NCI-H1694 treated with DMSO at 0.1 percent for 48 hours (cell line): ENCODE results near the gene LSR.
A peak's percentile ranks its signal among the peaks of the same experiment; 100 is the strongest.

Experiments
- DNase-seq: peaks from one replicate; lab custom pipeline; 2025; lab: John Stamatoyannopoulos, UW

The LSR gene

DNA sequence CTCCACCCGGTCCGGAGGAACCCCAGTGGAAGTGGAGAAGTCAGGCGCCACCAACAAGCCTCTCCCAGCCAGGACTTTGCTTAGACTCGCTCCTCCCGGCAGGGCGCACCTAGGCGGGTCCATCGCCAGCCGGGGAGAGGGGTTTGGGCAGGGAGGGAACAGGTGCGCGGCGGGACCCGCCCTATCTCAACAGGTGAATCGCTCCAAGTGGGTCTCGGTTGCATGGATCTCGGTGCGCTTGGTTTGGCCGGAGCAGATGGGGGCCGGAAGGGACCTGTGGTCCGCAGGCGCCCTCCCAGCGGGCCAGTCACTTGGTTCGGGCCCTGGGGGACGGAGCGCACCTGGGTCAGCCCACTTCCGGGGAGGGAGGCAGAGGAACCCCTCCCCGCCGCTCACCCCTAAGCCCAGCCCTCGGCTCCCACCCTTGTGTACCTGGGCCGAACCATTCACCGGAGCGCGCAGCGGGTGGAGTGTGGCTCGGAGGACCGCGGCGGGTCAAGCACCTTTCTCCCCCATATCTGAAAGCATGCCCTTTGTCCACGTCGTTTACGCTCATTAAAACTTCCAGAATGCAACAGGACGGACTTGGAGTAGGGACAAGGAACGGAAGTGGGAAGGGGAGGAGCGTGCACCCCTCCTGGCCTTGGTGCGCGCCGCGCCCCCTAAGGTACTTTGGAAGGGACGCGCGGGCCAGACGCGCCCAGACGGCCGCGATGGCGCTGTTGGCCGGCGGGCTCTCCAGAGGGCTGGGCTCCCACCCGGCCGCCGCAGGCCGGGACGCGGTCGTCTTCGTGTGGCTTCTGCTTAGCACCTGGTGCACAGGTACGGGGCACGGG, at the start of gene LSR:
Gene LSR (plus strand): TSS at position 693 of the 836 bp plus-strand sequence. CDS start 21 bp downstream, at position 714.
- no peak for DNase-seq

DNA sequence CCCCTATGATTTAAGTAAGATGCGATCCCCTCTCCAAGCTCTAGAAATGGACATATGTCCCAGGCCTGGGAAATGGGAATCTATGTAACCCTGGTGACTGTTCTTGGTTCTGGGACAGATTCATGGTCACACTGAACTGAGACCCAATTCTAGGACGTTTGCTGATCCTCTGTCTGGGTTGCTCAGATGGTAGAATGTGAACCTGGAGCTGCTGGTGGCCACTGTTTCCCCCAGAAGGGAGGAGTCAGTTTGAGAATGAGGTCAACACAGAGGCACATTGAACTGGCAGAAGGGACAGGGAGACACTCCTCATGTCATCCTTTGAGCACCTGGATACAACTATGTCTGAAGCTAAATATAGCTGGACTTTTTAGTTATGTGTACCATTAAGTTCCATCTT, 49.3 kb upstream of the LSR start:
- no peak for DNase-seq

DNA sequence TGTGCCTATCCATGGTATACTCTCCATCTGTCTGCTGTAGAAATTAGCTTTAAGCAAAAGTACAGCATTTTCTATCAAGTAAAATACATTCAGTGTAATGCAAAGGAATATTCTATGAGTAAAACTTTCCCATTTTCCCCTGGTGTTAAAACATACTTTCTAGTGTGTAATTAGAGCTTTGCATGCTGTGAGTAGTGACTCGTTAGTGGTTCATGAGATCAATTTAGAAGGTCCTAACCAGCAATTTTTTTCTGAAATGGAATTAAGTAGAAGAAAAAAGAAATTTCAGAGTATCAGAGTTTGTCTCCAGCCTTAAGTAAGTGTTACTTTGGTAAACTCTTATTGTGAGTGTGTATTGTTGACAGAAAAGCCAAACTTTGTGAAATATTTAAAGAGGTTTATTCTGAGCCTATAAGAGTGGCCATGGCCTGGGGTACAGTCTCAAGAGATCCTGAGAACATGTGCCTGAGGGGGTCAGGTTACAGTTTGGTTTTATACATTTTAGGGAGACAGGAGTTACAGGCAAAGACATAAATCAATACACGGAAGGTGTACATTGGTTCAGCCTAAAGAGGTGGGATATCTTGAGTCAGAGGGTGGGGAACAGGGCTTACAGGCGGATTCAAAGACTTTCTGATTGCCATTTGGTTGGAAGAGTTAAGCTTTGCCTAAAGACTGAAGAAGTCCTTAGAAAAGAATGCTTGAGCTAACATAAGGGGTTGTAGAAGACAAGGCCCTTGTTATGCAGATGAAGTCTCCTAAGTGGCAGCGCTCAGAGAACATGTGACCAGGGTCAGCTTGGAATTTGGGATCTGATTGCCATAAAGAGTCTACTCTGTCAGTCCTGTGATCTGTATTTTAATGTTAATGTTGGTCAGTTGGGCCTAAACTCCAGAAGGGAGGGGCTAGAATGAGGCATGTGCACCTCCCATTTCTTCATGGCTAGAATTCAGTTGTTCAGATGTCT, 45.8 kb upstream of the LSR start:
- no peak for DNase-seq

GRCh38 chr19:35204799-35205732, 43.7 kb upstream of the LSR start:
- DNase-seq: no peak

DNA sequence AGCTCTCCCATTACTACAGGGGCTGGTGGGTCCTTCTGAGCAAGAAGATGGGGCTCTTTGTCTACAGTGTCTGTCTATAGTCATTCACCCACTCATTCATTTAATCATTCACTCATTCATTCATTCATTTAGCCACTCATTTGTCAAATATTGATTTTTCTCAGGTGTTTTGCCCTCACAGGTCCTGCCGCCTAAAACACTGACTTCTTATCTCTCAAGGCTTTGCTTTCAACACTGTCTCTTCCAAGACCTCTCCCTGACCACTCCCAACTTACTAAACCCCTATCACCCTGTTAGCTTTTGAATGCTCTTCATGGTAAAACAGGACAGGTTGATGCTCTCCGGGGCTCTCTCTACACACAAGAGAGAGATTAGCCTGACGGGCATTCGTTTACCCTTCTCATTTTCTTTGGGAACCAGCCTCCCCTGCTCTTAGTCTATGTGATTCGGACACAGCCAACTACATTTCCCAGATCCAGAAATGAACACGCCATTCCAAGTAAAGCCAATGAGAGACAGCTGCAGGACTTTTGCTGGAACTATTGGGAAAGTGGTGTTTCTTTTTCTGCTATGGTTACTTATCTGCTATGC, 43.0 kb upstream of the LSR start:
- no peak for DNase-seq

DNA sequence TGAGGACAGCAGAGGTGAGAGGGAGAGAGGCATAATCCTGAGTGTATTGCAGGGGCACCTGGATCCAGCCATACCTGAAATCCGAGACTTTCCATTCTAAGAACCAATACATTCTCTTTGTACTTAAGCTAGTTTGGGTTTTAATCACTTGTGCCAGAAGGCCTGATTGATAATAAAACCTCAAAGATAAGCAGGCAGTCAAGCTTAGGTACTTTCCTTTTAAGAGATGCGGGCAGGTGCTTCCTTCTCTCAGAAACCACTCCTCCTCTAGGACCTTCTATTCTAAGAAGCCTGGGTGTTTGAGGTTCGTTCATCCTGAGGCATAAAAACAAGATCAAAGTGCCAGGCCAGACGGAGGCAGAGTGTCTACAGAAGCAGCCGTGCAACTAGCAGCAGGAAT, 42.4 kb upstream of the LSR start:
- no peak for DNase-seq

- no peak for DNase-seq
Observed at GRCh38 chr19:35206855-35207254, 41.9 kb upstream of the LSR start.

DNA sequence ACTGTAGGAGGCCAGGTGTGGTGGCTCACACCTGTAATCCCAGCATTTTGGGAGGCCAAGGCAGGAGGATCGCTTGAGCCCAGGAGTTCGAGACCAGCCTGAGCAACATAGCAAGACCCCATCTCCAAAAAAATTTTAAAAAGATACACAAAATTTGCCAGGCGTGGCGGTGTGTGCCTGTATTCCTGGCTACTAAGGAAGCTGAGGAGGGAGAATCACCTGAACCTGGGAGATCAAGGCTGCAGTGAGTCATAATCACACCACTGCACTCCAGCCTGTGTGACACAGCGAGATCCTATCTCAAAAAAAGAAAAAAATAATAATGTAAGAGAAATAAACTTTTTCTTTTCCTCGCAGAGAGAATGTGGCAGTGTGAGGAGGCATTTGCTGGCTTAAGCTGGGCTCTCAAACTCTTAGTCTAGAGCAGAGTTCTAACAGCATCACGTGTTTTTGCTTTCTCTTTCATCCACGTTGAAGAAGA, 41.4 kb upstream of the LSR start:
- DNase-seq: no peak

GRCh38 chr19:35208121-35208520, 40.7 kb upstream of the LSR start:
- DNase-seq: no peak

DNA sequence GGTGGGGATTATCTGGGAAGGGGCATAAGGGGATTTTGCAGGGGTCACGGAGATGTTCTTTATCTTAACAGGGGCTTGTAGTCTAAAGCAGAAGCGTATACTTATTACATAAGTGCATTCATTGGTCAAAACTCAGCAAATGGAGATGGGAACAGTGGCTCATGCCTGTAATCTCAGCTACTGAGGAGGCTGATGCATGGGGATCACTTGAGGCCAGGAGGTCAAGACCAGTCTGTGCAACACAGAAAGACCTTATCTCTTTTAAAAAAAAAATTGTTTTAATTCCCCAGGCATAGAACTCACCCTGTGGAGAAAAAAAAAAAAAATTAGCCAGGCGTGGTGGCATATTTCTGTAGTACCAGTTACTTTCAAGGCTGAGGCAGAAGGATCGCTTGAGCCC, 39.2 kb upstream of the LSR start:
- no peak for DNase-seq

GRCh38 chr19:35211545-35212230, 37.1 kb upstream of the LSR start:
- no peak for DNase-seq

- DNase-seq: no peak
Observed at GRCh38 chr19:35212241-35212640, 36.6 kb upstream of the LSR start.

- peak; percentile 57 for DNase-seq
Observed at GRCh38 chr19:35213663-35214632, 34.9 kb upstream of the LSR start.

DNA sequence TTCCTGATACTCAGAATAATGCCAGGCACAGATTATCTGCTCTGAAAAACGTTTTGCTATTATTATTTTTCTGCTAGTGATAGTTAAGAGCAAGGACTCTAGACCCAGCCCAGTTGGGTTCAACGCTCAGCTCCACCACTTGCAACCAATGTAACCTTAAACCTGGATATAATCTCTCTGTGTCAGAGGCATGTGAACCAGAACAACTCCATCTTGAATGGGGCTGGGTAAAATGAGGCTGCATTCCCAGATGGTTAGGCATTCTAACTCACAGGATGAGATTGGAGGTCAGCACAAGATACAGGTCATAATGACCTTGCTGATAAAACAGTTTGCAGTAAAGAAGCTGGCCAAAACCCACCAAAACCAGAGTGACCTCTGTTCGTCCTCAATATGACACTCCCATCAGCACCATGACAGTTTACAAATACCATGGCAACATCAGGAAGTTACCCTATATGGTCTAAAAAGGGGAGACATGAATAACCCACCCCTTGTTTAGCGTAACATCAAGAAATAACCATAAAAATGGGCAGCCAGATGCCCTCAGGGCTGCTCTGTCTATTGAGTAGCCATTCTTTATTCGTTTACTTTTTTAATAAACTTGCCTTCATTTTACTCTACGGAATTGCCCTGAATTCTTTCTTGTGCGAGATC, 33.9 kb upstream of the LSR start:
- no peak for DNase-seq

DNA sequence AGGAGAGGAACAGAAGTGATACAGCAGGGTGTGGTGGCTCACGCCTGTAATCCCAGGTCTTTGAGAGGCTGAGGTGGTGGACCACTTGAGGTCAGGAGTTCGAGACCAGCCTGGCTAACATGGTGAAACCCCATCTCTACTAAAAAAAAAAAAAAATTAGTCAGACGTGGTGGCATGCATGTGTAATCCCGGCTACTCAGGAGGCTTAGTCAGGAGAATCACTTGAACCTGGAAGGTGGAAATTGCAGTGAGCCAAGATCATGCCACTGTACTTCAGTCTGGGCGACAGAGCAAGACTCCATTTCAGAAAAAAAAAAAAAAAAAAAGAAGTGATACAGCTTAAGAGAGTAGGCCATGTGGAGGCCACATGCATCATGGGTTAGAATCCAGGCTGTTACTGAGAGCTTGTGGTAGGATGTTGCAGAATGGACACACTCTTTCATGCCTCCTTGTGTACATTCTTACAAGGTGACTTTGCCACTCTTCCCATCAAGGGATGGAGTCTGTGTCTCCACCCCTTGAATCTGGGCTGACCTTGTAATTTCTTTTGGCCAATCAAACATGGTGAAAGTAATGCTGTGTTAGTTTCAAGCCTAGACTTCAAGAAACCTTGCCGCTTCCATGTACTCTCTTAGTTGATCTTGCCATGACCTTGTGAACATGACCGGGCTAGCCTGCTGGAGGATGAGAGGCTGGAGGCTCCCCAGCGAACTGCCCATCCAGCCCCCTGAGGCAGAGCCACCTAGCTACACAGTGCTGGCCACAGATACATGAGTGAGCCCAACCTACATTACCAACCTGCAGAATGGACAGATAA, 32.6 kb upstream of the LSR start:
- no peak for DNase-seq

DNA sequence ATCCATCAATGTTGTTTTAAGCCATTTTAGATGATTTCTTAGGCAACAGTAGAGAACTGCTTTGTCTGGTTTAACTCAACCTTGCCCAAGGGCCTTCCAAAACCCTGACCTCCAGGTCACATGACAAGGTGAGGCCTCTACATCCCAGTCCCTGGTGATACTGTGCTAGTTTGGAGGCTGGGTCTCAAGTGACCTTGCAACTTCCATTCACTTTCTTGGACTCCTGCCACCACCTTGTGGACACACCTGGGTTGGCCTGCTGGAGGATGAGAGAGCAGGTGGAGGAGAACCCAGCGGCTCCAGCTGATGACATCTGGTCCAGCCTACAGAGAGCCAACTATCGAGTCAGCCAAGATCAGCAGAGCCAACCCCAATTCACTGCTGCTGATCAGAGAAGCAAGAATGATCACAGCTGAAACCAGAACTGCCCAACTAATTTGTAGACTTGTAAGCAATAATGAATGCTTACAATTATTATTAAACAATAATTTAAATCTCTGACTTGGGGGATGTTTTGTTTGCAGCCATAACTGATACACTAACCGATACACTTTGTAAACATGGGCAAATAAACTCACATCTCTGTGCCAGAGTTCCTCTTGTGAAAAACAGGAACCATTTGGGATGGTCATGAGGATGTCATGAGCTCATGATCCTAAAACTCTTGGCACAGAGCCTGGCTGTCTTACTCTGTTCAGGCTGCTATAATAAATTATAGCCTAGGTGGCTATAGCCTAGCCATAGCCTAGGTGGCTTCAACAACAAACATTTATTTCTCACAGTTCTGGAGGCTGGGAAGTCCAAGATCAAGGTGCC, 31.8 kb upstream of the LSR start:
- no peak for DNase-seq

- no peak for DNase-seq
Observed at GRCh38 chr19:35217649-35217990, 31.2 kb upstream of the LSR start.
